Epithelial cell of esophagus (primary cell): ENCODE results near the gene SIK2.
A peak's percentile ranks its signal among the peaks of the same experiment; 100 is the strongest.

Experiments used
- DNase-seq: peaks from one replicate; pipeline ENCODE4 v3.0.0; 2010; ENCODE audit warnings: low read depth
- H3K4me3 ChIP-seq: 2 replicates; pipeline ENCODE4 v1.5.1; 2011; ENCODE audit warnings: mild to moderate bottlenecking, low read length, control low read depth
- TF ChIP-seq, protein P1 (sequence below): IDR thresholded peaks from 2 replicates; pipeline ENCODE4 v1.5.1; 2011; ENCODE audit warnings: low read depth, mild to moderate bottlenecking, low read length, control low read depth, inconsistent platforms; ENCODE audit not compliant: insufficient read depth; ENCODE audit errors: missing control alignments

The SIK2 gene

DNA sequence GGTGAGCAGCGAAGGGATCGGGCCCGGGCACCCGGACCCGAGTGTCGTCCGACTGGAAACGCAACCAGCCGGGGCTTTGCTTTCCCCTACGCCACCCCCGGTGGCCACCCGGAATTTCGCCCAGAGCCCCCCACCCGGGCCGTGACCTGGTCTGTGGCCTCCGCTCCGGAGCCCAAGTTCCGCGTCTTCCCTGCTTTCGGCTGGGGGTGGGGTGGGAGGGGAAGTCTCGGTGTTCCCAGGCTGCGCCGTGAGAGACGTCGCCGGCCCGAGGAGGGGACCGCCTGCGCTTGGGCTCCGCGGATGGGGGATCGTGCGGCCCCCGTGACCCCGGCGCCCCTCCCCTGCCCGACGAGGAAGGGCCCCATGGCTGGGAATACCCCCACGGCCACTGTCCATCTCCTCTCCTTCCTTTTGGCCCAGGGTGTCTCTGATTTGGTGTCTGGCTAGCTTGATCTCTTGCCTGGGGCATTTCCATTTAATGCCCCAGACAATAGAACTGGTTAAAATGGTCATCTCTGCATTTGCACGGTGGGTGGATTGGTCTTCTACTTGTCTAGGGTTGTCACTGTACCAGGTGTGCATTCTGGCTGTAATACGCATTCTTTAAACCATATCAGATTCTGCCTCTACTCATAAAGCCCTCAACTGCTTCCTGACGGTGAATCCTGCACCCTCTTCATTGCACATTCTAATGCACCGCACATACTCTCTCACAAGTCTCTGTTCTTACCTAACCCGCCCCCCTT lies 789 bp downstream of the SIK2 start:
- peak overlapping the region; percentile 80 for H3K4me3 ChIP-seq
- TF ChIP-seq, protein P1, sequence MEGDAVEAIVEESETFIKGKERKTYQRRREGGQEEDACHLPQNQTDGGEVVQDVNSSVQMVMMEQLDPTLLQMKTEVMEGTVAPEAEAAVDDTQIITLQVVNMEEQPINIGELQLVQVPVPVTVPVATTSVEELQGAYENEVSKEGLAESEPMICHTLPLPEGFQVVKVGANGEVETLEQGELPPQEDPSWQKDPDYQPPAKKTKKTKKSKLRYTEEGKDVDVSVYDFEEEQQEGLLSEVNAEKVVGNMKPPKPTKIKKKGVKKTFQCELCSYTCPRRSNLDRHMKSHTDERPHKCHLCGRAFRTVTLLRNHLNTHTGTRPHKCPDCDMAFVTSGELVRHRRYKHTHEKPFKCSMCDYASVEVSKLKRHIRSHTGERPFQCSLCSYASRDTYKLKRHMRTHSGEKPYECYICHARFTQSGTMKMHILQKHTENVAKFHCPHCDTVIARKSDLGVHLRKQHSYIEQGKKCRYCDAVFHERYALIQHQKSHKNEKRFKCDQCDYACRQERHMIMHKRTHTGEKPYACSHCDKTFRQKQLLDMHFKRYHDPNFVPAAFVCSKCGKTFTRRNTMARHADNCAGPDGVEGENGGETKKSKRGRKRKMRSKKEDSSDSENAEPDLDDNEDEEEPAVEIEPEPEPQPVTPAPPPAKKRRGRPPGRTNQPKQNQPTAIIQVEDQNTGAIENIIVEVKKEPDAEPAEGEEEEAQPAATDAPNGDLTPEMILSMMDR: no peak
- peak; percentile 38 for DNase-seq

DNA sequence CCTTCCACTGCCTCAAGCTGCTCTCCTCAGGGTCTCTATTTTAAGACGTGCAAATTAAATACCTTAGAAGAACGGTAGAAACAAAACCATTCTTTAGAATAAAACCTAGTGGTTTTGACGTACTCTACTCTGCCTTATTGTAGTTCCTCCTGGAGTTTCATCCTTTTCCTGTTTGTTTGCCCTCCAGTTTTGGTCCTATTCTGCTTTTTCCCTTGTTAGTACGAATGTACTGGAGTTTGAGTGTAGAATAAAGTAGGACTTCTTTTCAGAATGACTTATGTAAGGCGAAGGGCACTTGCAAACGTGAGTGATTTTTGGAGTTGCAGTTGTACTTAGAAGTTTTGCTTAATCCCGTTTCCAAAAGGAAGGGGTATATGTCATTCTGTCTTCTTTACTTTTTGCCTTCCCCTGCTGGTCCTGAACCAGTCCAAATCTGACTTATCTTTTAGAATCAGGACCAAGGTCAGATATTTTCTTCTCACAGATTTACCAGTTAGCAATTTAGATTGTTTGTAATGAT lies 1.4 kb downstream of the SIK2 start:
- H3K4me3 ChIP-seq: peak overlapping the region; percentile 80
- TF ChIP-seq, protein P1: no peak
- peak; percentile 5 for DNase-seq

DNA sequence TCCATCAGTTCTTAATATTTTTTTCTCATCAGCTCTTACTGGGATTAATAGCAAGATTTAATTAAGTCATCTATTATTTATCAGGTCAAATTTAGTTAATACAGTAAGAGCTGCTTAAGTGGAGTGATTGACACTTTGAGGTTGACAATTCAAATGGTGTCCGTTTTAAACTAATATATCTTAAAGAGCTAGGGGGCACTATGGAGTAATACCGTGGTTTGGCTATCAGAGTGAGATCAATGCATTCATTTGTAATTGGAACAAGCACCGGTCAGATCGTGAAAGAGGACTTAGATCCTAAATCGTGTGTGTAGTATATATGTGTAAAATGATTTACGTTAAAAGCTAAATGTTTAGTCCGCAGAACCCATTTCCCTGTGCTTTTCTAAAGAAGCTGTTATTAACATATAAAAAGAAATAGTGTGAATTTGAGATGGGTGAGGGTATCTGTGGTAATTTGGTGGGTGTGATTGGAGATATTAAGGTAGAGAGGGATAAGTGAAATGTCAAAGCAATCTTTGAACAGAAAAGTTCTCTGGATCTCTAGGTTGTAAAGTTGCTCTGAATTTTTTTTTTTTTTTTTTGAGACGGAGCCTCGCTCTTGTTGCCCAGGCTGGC lies 2.3 kb downstream of the SIK2 start:
- TF ChIP-seq, protein P1: peak; percentile 62
- peak; percentile 51 for DNase-seq
- H3K4me3 ChIP-seq: no peak overlapping the region

DNA sequence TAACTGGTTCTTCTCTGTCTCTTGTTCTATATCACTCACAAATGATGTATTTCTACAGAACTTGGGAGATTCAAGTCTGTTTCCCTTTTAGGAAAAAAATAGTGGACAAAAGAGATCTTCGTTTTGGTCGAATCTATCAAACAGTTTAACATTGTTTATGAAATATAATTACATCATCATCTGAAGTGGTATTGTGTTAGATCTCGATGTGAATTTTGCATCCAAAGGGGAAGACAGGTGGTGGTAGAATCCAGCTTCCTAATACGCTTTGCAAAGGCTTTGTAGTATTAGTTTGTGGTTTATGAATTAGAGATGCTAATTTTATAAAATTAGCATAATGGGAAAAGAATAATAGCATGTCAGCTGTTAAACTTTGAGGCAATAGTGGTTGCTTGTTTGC lies 3.4 kb downstream of the SIK2 start:
- TF ChIP-seq, protein P1: no peak

DNA sequence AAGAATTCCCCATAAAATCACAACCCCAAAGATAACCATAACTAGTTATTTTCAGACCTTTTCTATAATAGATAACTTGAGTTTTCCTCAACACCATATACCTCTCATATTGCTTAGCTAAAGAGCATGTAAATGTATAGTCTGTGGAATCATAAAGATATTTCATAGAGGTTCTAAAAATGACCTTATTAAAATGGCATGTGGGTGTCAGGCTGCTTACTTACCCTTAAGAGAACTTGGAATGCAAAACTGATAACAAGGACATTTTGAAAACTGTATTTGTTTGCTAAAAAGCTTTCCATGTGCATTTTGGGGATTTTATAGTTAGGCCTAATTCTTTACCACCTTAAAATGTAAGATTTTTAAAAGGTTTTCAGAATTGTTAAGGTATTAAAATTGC lies 4.7 kb downstream of the SIK2 start:
- DNase-seq: no peak
- no peak overlapping the region for H3K4me3 ChIP-seq
- TF ChIP-seq, protein P1: no peak

More for the DNA sequence above, 3.4 kb downstream of the SIK2 start:
- no peak overlapping the region for H3K4me3 ChIP-seq
- DNase-seq: no peak

DNA sequence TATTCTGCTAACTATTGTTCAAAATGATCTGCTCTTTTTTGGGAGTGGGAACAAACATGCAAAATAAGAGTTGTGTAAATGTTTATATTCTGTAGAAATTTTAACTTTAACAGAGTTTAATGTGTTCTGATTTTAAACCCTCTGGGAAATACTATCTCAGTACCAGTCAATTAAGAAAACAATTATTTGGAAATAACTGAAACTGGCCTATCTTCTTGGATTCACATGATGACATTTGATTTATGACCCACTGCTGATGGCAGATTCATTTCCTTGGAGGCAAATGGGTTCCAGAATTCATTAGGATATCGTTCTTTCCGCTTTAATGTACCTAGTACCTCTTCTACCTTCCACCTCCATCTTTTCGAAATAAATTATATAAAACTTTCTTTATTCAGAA lies 5.5 kb downstream of the SIK2 start:
- no peak overlapping the region for H3K4me3 ChIP-seq
- TF ChIP-seq, protein P1: no peak
- DNase-seq: no peak
